Lung (tissue), 13 donors: ENCODE measurements around the gene ADM. TPM values are rescaled to one million over a fixed set of nuclear protein-coding genes. Genes with fewer than 3 reads are reported as not detected.

ENCODE experiments used
- ATAC-seq: fragments of 200-7000 bp; cut with Tn5 transposase; one replicate; pipeline ENCODE4 v1.9.1; 2020; ENCODE audit warnings: moderate number of reproducible peaks; ENCODE audit not compliant: insufficient read depth, low FRiP score
- DNase-seq, 3 donors: peaks; one replicate each; pipeline ENCODE4 v3.0.0-alpha.2; 2013 to 2017
- H3K27ac ChIP-seq, 2 donors: one replicate each; pipeline ENCODE4 v1.5.1; 2013; ENCODE audit warnings: mild to moderate bottlenecking in 2 of 2, moderate library complexity in 2 of 2, control low read depth in 1 of 2, inconsistent platforms in 1 of 2, low read depth in 1 of 2, low read length in 1 of 2
- H3K27me3 ChIP-seq, 3 donors: one replicate each; pipeline ENCODE4 v1.5.1; 2013; ENCODE audit warnings: low read length in 2 of 3; ENCODE audit not compliant: control insufficient read depth in 3 of 3, insufficient read depth in 3 of 3
- H3K36me3 ChIP-seq, 4 donors: one replicate each; pipeline ENCODE4 v1.5.1; 2013; ENCODE audit warnings: low read length in 4 of 4, mild to moderate bottlenecking in 1 of 4, moderate library complexity in 1 of 4; ENCODE audit not compliant: control insufficient read depth in 4 of 4, insufficient read depth in 4 of 4
- H3K4me1 ChIP-seq, 5 donors: one replicate each; pipeline ENCODE4 v1.5.1; 2013; ENCODE audit warnings: low read length in 5 of 5, mild to moderate bottlenecking in 2 of 5, moderate library complexity in 1 of 5; ENCODE audit not compliant: control insufficient read depth in 5 of 5, insufficient read depth in 5 of 5
- H3K4me3 ChIP-seq: one replicate; pipeline ENCODE4 v1.5.1; 2013; ENCODE audit warnings: mild to moderate bottlenecking, control low read depth, moderate library complexity
- H3K9ac ChIP-seq, 2 donors: one replicate each; pipeline ENCODE4 v1.5.1; 2013; ENCODE audit warnings: low read length in 2 of 2, control low read depth in 1 of 2; ENCODE audit not compliant: insufficient read depth in 1 of 2
- H3K9me3 ChIP-seq, 4 donors: one replicate each; pipeline ENCODE4 v1.5.1; 2013; ENCODE audit warnings: low read length in 3 of 4, mild to moderate bottlenecking in 1 of 4, moderate library complexity in 1 of 4; ENCODE audit not compliant: control insufficient read depth in 4 of 4, insufficient read depth in 3 of 4
- CTCF ChIP-seq: IDR thresholded peaks from 2 replicates; pipeline ENCODE4 v1.5.1; 2012; ENCODE audit warnings: mild to moderate bottlenecking; ENCODE audit errors: control extremely low read depth, extremely low read depth
- WGBS, 2 donors: extraction: QIAGEN DNeasy Blood & Tissue Kit; methylation state at CpG; one replicate each; pipeline ENCODE4 v1.1.7; 2013; 5-methylcytosine and 5-hydroxymethylcytosine counted together
- polyA plus RNA-seq, 2 donors: library from polyadenylated mRNA; stranded (reverse); fragments of 200-250 nt; gene quantifications; one replicate each; pipeline ENCODE4 v1.2.1, GENCODE V29; 2013
- small RNA-seq: library from RNA; depleted of rRNA; stranded (forward); fragments of <200 nt; gene quantifications from one replicate; pipeline ENCODE3, GENCODE V24; 2014; ENCODE audit warnings: low replicate concordance
- total RNA-seq, 2 donors: library from RNA; depleted of rRNA in 1 of 2; stranded (reverse); fragments of >200 nt in 1 of 2; gene quantifications; one replicate each; pipeline ENCODE4 v1.2.1, GENCODE V29; 2014 to 2021
- donor health status: control.
- donor health status: control.
- donor health status: Bipolar disorder and iron deficiency.
- donor health status: healthy.
- donor health status: DM: yes; HTN: yes; CAD: no.

ADM gene
- total and polyA plus RNA-seq, 4 donors: 16.2 to 349 (median 44.7) TPM

GRCh38 chr11:10354389-10354788 is 49.5 kb downstream of the ADM start:
- no peak overlapping the region for H3K4me3 ChIP-seq
- no peaks in the 10 kb centered on the region for H3K27me3 ChIP-seq
- ATAC-seq (no peak), DNase-seq (peak in 2 of 3 donors; percentile 31 to 47)
- H3K27ac ChIP-seq: peak overlapping the region in 1 of 2 donors; percentile 39
- no peaks in the 10 kb centered on the region for H3K36me3 ChIP-seq
- H3K9me3 ChIP-seq: no peaks in the 10 kb centered on the region
- no peak for TF ChIP-seq CTCF
- WGBS, 2 donors: 76 to 79% methylated on average over 1 of the region's 1 CpG
- H3K9ac ChIP-seq: no peak overlapping the region
- H3K4me1 ChIP-seq: peaks cover 0 to 12% (median 5%) of the 10 kb centered on the region in 5 donors

GRCh38 chr11:10355257-10355661 is 50.4 kb downstream of the ADM start:
- ATAC-seq (no peak), DNase-seq (no peak)
- peaks cover 0 to 12% (median 5%) of the 10 kb centered on the region in 5 donors for H3K4me1 ChIP-seq
- no peaks in the 10 kb centered on the region for H3K36me3 ChIP-seq
- H3K9ac ChIP-seq: no peak overlapping the region
- WGBS, 2 donors: 11 to 17% methylated on average over 2 of the region's 2 CpGs
- no peak for TF ChIP-seq CTCF
- no peak overlapping the region for H3K4me3 ChIP-seq
- no peak overlapping the region for H3K27ac ChIP-seq
- H3K27me3 ChIP-seq: no peaks in the 10 kb centered on the region
- H3K9me3 ChIP-seq: no peaks in the 10 kb centered on the region

- Histone ChIP-seq H3K4me3 (no peak overlapping the region), H3K27me3 (no peaks in the 10 kb centered on the region), H3K9me3 (no peaks in the 10 kb centered on the region), H3K27ac (no peak overlapping the region), H3K9ac (no peak overlapping the region), H3K36me3 (no peaks in the 10 kb centered on the region), H3K4me1 (peaks cover 0 to 12% (median 5%) of the 10 kb centered on the region in 5 donors)
- ATAC-seq (no peak), DNase-seq (no peak)
- no peak for TF ChIP-seq CTCF
Measured at GRCh38 chr11:10356161-10356560, 51.3 kb downstream of the ADM start.

Small RNA genes within 50 kb of the gene (small RNA-seq; reads per million reads assigned to genes)
- gene AC080023.2: not detected

Other genes starting within 250 kb of the ADM start
- gene SBF2, start 10.9 kb upstream of the ADM start, total RNA-seq: 100 to 1,000 TPM in 1 of 2 donors, 10 to 100 TPM in 1; 32.3 to 104 TPM
- gene SBF2, start 10.9 kb upstream of the ADM start, polyA plus RNA-seq: 10 to 100 TPM in 1 of 2 donors, 1 to 10 TPM in 1; 4.4 to 17.4 TPM
- gene AMPD3, start 150.2 kb downstream of the ADM start, total RNA-seq: 10 to 100 TPM; 20.8 to 27.6 TPM
- 10 to 100 TPM in 1 of 2 donors, 1 to 10 TPM in 1; 3.8 to 29.0 TPM for gene AMPD3, start 150.2 kb downstream of the ADM start, polyA plus RNA-seq
- 10 to 100 TPM; 45.5 to 63.8 TPM for gene RNF141, start 236.1 kb downstream of the ADM start, total RNA-seq
- 10 to 100 TPM; 14.8 to 21.2 TPM for gene RNF141, start 236.1 kb downstream of the ADM start, polyA plus RNA-seq